Measurements from ENCODE around the gene KCNG2.

Gene KCNG2

GRCh38 chr18:79917169-79917852 is 119.6 kb downstream of the KCNG2 start:
- no peaks in the 10 kb centered on the region for H3K9me3 ChIP-seq (ENCODE audit: control insufficient read depth in 2 of 2, low read length in 2 of 2)
- no peaks in the 10 kb centered on the region for H3K4me1 ChIP-seq (ENCODE audit: control insufficient read depth in 2 of 2, insufficient read depth in 2 of 2, low read length in 2 of 2)
- no peak overlapping the region for H3K27ac ChIP-seq (ENCODE audit: low read depth in 2 of 2, low read length in 2 of 2)
- no peak overlapping the region for H3K4me3 ChIP-seq (ENCODE audit: low read length in 2 of 2)
- peaks cover 35 to 47% of the 10 kb centered on the region in 2 donors for H3K36me3 ChIP-seq (ENCODE audit: control insufficient read depth in 2 of 2, insufficient read depth in 2 of 2, low read length in 2 of 2)
- no peak overlapping the region for H3K9ac ChIP-seq (ENCODE audit: low read depth in 1 of 2, low read length in 2 of 2)
- H3K27me3 ChIP-seq (ENCODE audit: control insufficient read depth in 2 of 2, insufficient read depth in 2 of 2, low read length in 2 of 2) = no peaks in the 10 kb centered on the region

DNA sequence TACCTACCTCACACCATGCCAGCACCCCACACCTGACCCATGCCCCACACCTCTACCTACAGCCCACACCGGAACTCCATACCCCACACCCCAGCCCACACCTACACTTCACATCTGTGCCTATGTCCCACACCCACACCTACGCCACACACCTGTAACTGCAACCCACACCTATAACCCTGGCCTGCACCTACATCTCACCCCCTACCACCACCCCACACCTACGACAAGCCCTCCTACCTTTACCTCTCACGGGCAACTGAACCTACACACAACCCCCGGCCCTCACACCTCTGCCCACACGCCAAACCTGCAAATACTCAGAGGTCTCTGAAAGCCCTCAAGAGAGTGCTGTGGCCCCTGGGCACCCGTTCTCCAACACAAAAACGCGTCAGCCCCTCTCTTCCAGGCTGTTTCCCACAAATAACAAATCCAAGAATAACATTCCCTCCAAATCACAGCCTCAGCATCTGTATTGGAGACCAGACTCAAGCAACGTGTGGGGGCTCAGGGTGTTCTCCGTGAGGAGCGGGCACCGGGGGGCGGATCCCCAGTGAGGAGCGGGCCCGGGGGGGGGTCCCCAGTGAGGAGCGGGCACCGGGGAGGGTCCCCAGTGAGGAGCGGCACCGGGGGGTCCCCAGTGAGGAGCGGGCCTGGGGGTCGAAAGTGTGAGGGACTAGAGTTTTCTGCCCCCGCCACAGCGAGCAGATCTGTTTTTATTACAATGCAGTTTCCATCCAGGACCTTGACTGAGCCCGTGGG is 120.3 kb downstream of the KCNG2 start:
- H3K27ac ChIP-seq (ENCODE audit: low read depth in 2 of 2, low read length in 2 of 2) = no peak overlapping the region
- no peaks in the 10 kb centered on the region for H3K27me3 ChIP-seq (ENCODE audit: control insufficient read depth in 2 of 2, insufficient read depth in 2 of 2, low read length in 2 of 2)
- H3K9ac ChIP-seq (ENCODE audit: low read depth in 1 of 2, low read length in 2 of 2) = no peak overlapping the region
- no peaks in the 10 kb centered on the region for H3K9me3 ChIP-seq (ENCODE audit: control insufficient read depth in 2 of 2, low read length in 2 of 2)
- no peak overlapping the region for H3K4me3 ChIP-seq (ENCODE audit: low read length in 2 of 2)
- H3K36me3 ChIP-seq (ENCODE audit: control insufficient read depth in 2 of 2, insufficient read depth in 2 of 2, low read length in 2 of 2) = peaks cover 32 to 40% of the 10 kb centered on the region in 2 donors
- H3K4me1 ChIP-seq (ENCODE audit: control insufficient read depth in 2 of 2, insufficient read depth in 2 of 2, low read length in 2 of 2) = no peaks in the 10 kb centered on the region

GRCh38 chr18:79918615-79919011 is 120.9 kb downstream of the KCNG2 start:
- Histone ChIP-seq H3K4me1 (ENCODE audit: control insufficient read depth in 2 of 2, insufficient read depth in 2 of 2, low read length in 2 of 2) (no peaks in the 10 kb centered on the region), H3K9me3 (ENCODE audit: control insufficient read depth in 2 of 2, low read length in 2 of 2) (no peaks in the 10 kb centered on the region), H3K27ac (ENCODE audit: low read depth in 2 of 2, low read length in 2 of 2) (no peak overlapping the region), H3K36me3 (ENCODE audit: control insufficient read depth in 2 of 2, insufficient read depth in 2 of 2, low read length in 2 of 2) (peaks cover 34 to 35% of the 10 kb centered on the region in 2 donors), H3K4me3 (ENCODE audit: low read length in 2 of 2) (no peak overlapping the region), H3K27me3 (ENCODE audit: control insufficient read depth in 2 of 2, insufficient read depth in 2 of 2, low read length in 2 of 2) (no peaks in the 10 kb centered on the region), H3K9ac (ENCODE audit: low read depth in 1 of 2, low read length in 2 of 2) (no peak overlapping the region)

- H3K36me3 ChIP-seq (ENCODE audit: control insufficient read depth in 2 of 2, insufficient read depth in 2 of 2, low read length in 2 of 2) = peaks cover 34 to 36% of the 10 kb centered on the region in 2 donors
- no peaks in the 10 kb centered on the region for H3K27me3 ChIP-seq (ENCODE audit: control insufficient read depth in 2 of 2, insufficient read depth in 2 of 2, low read length in 2 of 2)
- no peaks in the 10 kb centered on the region for H3K9me3 ChIP-seq (ENCODE audit: control insufficient read depth in 2 of 2, low read length in 2 of 2)
- H3K4me1 ChIP-seq (ENCODE audit: control insufficient read depth in 2 of 2, insufficient read depth in 2 of 2, low read length in 2 of 2) = no peaks in the 10 kb centered on the region
- no peak overlapping the region for H3K27ac ChIP-seq (ENCODE audit: low read depth in 2 of 2, low read length in 2 of 2)
- H3K4me3 ChIP-seq (ENCODE audit: low read length in 2 of 2) = no peak overlapping the region
- no peak overlapping the region for H3K9ac ChIP-seq (ENCODE audit: low read depth in 1 of 2, low read length in 2 of 2)
These were observed 121.4 kb downstream of the KCNG2 start for GRCh38 chr18:79919089-79919488.

- Histone ChIP-seq H3K27ac (ENCODE audit: low read depth in 2 of 2, low read length in 2 of 2) (no peak overlapping the region), H3K27me3 (ENCODE audit: control insufficient read depth in 2 of 2, insufficient read depth in 2 of 2, low read length in 2 of 2) (no peaks in the 10 kb centered on the region), H3K4me1 (ENCODE audit: control insufficient read depth in 2 of 2, insufficient read depth in 2 of 2, low read length in 2 of 2) (no peaks in the 10 kb centered on the region), H3K4me3 (ENCODE audit: low read length in 2 of 2) (no peak overlapping the region), H3K36me3 (ENCODE audit: control insufficient read depth in 2 of 2, insufficient read depth in 2 of 2, low read length in 2 of 2) (peaks cover 15 to 30% of the 10 kb centered on the region in 2 donors), H3K9ac (ENCODE audit: low read depth in 1 of 2, low read length in 2 of 2) (no peak overlapping the region), H3K9me3 (ENCODE audit: control insufficient read depth in 2 of 2, low read length in 2 of 2) (no peaks in the 10 kb centered on the region)
These were observed 124.5 kb downstream of the KCNG2 start for GRCh38 chr18:79921984-79922965.

DNA sequence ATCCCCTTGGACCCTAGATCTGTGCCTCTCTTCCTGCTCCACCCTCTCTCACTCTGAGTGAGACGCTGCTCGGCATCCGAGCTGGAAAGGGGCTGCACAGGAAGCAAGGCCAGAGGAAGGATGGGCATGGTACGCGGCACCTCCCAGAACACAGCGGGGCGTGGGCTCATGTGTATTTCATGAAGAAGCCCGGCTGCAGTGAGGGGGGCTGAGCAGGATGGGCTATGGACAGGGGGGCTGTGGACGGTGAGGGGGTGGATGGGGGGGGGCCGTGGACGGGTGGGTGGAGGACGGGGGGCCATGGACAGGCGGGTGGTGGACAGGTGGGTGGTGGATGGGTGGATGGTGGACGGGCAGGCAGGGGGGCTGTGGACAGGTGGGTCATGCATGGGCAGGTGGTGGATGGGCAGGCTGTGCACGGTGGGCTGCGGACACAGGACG is 125.3 kb downstream of the KCNG2 start:
- Histone ChIP-seq H3K4me3 (ENCODE audit: low read length in 2 of 2) (no peak overlapping the region), H3K9me3 (ENCODE audit: control insufficient read depth in 2 of 2, low read length in 2 of 2) (no peaks in the 10 kb centered on the region), H3K36me3 (ENCODE audit: control insufficient read depth in 2 of 2, insufficient read depth in 2 of 2, low read length in 2 of 2) (peaks cover 13 to 29% of the 10 kb centered on the region in 2 donors)

GRCh38 chr18:79923896-79924585 is 126.3 kb downstream of the KCNG2 start:
- Histone ChIP-seq H3K9me3 (ENCODE audit: control insufficient read depth in 2 of 2, low read length in 2 of 2) (no peaks in the 10 kb centered on the region), H3K27ac (ENCODE audit: low read depth in 2 of 2, low read length in 2 of 2) (no peak overlapping the region), H3K9ac (ENCODE audit: low read depth in 1 of 2, low read length in 2 of 2) (no peak overlapping the region), H3K4me3 (ENCODE audit: low read length in 2 of 2) (no peak overlapping the region), H3K4me1 (ENCODE audit: control insufficient read depth in 2 of 2, insufficient read depth in 2 of 2, low read length in 2 of 2) (no peaks in the 10 kb centered on the region), H3K27me3 (ENCODE audit: control insufficient read depth in 2 of 2, insufficient read depth in 2 of 2, low read length in 2 of 2) (no peaks in the 10 kb centered on the region), H3K36me3 (ENCODE audit: control insufficient read depth in 2 of 2, insufficient read depth in 2 of 2, low read length in 2 of 2) (peaks cover 12 to 32% of the 10 kb centered on the region in 2 donors)

More for the DNA sequence above, 125.3 kb downstream of the KCNG2 start:
- Histone ChIP-seq H3K27me3 (ENCODE audit: control insufficient read depth in 2 of 2, insufficient read depth in 2 of 2, low read length in 2 of 2) (no peaks in the 10 kb centered on the region), H3K9ac (ENCODE audit: low read depth in 1 of 2, low read length in 2 of 2) (no peak overlapping the region), H3K27ac (ENCODE audit: low read depth in 2 of 2, low read length in 2 of 2) (no peak overlapping the region), H3K4me1 (ENCODE audit: control insufficient read depth in 2 of 2, insufficient read depth in 2 of 2, low read length in 2 of 2) (no peaks in the 10 kb centered on the region)

- Histone ChIP-seq H3K4me3 (ENCODE audit: low read length in 2 of 2) (no peak overlapping the region), H3K4me1 (ENCODE audit: control insufficient read depth in 2 of 2, insufficient read depth in 2 of 2, low read length in 2 of 2) (no peaks in the 10 kb centered on the region), H3K9ac (ENCODE audit: low read depth in 1 of 2, low read length in 2 of 2) (no peak overlapping the region), H3K9me3 (ENCODE audit: control insufficient read depth in 2 of 2, low read length in 2 of 2) (peaks cover 2 to 6% of the 10 kb centered on the region in 2 donors), H3K27me3 (ENCODE audit: control insufficient read depth in 2 of 2, insufficient read depth in 2 of 2, low read length in 2 of 2) (no peaks in the 10 kb centered on the region), H3K27ac (ENCODE audit: low read depth in 2 of 2, low read length in 2 of 2) (no peak overlapping the region), H3K36me3 (ENCODE audit: control insufficient read depth in 2 of 2, insufficient read depth in 2 of 2, low read length in 2 of 2) (peaks cover 19 to 39% of the 10 kb centered on the region in 2 donors)
These were observed 127.3 kb downstream of the KCNG2 start for GRCh38 chr18:79924814-79925731.

GRCh38 chr18:79926306-79926705 is 128.6 kb downstream of the KCNG2 start:
- no peak overlapping the region for H3K4me3 ChIP-seq (ENCODE audit: low read length in 2 of 2)
- H3K9ac ChIP-seq (ENCODE audit: low read depth in 1 of 2, low read length in 2 of 2) = no peak overlapping the region
- H3K27ac ChIP-seq (ENCODE audit: low read depth in 2 of 2, low read length in 2 of 2) = no peak overlapping the region
- no peaks in the 10 kb centered on the region for H3K4me1 ChIP-seq (ENCODE audit: control insufficient read depth in 2 of 2, insufficient read depth in 2 of 2, low read length in 2 of 2)
- H3K36me3 ChIP-seq (ENCODE audit: control insufficient read depth in 2 of 2, insufficient read depth in 2 of 2, low read length in 2 of 2) = peaks cover 21 to 39% of the 10 kb centered on the region in 2 donors
- peaks cover 4 to 6% of the 10 kb centered on the region in 2 donors for H3K9me3 ChIP-seq (ENCODE audit: control insufficient read depth in 2 of 2, low read length in 2 of 2)
- H3K27me3 ChIP-seq (ENCODE audit: control insufficient read depth in 2 of 2, insufficient read depth in 2 of 2, low read length in 2 of 2) = no peaks in the 10 kb centered on the region

All from mucosa of rectum (tissue), 2 donors.